Epithelial cell of proximal tubule (primary cell): ENCODE measurements around the gene CISD1. TPM values are rescaled to one million over a fixed set of nuclear protein-coding genes. Genes with fewer than 3 reads are reported as not detected.
A peak's percentile ranks its signal among the peaks of the same experiment; 100 is the strongest.
"Not testable (repeated sequence)": the region's sequence is repeated elsewhere in the genome, so short reads cannot be mapped to it uniquely, and the experiment has no call there.

ENCODE experiments used
- DNase-seq: peaks from one replicate; pipeline ENCODE4 v3.0.0-alpha.2; 2011; ENCODE audit warnings: low read depth
- H3K4me3 ChIP-seq: 2 replicates; pipeline ENCODE4 v1.5.1; 2011; ENCODE audit warnings: low read depth, mild to moderate bottlenecking, low read length
- total RNA-seq: library from RNA; depleted of rRNA; stranded (reverse); fragments of >200 nt; gene quantifications from 2 replicates; pipeline ENCODE4 v1.2.3, GENCODE V29; 2015
- TF ChIP-seq, protein P1 (sequence below): conservative IDR thresholded peaks from 2 replicates; pipeline ENCODE4 v1.5.1; 2012; ENCODE audit warnings: low read depth, mild to moderate bottlenecking, low read length

The CISD1 gene
- total RNA-seq: 53.8 and 66.4 TPM in 2 replicates

DNA sequence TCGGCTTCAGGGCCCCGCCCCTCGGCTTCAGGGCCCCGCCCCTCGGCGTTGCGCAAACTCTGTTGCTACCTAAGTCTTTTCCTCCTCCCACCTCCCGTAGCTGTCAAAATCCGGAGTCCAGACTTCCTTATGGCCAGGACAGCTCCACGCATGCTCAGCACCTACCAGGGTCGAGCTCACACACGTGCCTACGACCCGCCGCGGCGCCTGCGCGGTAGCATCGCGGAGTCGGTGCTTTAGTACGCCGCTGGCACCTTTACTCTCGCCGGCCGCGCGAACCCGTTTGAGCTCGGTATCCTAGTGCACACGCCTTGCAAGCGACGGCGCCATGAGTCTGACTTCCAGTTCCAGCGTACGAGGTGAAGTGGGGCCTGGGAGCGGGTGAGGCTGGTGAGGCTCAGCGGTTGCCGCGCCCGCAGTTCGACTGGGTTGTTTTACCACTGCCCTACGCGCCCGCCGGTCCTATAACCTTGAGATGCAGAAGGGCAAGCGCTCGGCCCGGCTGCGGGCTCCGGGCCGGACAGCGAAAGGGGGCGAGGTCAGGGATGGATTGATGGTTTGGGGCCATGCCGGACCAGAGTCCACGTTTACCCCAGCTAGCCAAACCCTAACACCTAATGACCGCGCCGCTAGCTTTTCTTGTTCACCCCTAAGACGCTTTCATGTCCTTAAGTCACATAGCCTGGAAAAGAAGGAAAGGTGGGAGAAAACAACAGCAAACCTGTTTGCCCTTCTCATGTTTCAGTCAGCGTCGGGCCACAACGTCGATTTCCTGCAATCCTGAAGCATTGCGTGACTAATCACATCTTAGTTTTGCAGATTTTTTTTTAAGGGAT is at the start of gene CISD1:
Gene CISD1 (plus strand): TSS at position 217 of the 836 bp plus-strand sequence. CDS start 112 bp downstream, at position 329.
- H3K4me3 ChIP-seq: peak within 1 kb of the TSS; percentile 65
- TF ChIP-seq, protein P1, sequence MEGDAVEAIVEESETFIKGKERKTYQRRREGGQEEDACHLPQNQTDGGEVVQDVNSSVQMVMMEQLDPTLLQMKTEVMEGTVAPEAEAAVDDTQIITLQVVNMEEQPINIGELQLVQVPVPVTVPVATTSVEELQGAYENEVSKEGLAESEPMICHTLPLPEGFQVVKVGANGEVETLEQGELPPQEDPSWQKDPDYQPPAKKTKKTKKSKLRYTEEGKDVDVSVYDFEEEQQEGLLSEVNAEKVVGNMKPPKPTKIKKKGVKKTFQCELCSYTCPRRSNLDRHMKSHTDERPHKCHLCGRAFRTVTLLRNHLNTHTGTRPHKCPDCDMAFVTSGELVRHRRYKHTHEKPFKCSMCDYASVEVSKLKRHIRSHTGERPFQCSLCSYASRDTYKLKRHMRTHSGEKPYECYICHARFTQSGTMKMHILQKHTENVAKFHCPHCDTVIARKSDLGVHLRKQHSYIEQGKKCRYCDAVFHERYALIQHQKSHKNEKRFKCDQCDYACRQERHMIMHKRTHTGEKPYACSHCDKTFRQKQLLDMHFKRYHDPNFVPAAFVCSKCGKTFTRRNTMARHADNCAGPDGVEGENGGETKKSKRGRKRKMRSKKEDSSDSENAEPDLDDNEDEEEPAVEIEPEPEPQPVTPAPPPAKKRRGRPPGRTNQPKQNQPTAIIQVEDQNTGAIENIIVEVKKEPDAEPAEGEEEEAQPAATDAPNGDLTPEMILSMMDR: no peak
- peak; percentile 96 for DNase-seq

GRCh38 chr10:58219875-58220274 is 49.1 kb upstream of the CISD1 start:
- TF ChIP-seq, protein P1: no peak
- H3K4me3 ChIP-seq: no peak overlapping the region
- DNase-seq: no peak

DNA sequence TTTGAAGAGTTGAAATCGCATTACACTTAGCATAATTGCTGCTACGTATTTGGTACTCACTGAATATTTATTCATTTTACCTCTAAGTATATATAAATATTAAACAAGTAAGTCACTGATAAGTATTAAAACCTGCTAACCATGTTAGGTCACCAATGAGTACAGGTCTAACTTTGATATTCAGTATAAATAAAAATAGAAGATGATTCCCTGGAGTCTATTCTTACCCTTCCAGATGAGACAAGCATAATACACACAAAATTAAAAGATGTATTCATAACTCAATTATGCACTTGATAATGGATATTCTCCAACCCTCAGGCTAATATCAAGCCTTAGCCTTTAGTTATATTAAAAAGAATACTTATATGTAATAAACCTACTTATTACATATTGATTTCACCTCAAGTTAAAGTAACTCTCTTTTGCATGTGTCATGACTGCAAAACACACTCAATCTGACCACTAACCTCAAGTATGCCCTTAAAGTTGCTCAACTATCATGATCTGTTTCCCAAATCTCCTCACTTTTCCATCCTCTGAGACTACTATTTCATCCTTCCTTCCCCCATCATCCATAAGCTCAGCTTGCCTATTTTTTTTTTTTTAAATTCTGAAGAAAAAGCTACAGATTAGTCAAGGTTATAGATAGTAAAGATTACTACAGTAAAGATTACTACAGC is 48.1 kb upstream of the CISD1 start:
- DNase-seq: no peak
- no peak overlapping the region for H3K4me3 ChIP-seq
- TF ChIP-seq, protein P1: no peak

- no peak for DNase-seq
- no peak overlapping the region for H3K4me3 ChIP-seq
- TF ChIP-seq, protein P1: no peak
Observed at GRCh38 chr10:58225654-58226053, 43.3 kb upstream of the CISD1 start.

DNA sequence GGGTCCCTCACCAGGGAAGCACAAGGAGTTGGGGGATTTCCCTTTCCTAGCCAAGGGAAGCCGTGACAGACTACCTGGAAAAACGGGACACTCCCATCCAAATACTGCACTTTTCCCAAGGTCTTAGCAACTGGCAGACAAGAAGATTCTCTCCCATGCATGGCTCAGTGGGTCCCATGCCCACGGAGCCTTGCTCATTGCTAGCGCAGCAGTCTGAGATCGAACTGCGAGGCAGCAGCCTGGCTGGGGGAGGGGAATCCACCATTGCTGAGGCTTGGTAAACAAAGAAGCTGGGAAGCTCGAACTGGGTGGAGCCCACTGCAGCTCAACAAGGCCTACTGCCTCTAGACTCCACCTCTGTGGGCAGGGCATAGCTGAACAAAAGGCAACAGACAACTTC is 39.1 kb upstream of the CISD1 start:
- H3K4me3 ChIP-seq, DNase-seq: not testable (repeated sequence)

DNA sequence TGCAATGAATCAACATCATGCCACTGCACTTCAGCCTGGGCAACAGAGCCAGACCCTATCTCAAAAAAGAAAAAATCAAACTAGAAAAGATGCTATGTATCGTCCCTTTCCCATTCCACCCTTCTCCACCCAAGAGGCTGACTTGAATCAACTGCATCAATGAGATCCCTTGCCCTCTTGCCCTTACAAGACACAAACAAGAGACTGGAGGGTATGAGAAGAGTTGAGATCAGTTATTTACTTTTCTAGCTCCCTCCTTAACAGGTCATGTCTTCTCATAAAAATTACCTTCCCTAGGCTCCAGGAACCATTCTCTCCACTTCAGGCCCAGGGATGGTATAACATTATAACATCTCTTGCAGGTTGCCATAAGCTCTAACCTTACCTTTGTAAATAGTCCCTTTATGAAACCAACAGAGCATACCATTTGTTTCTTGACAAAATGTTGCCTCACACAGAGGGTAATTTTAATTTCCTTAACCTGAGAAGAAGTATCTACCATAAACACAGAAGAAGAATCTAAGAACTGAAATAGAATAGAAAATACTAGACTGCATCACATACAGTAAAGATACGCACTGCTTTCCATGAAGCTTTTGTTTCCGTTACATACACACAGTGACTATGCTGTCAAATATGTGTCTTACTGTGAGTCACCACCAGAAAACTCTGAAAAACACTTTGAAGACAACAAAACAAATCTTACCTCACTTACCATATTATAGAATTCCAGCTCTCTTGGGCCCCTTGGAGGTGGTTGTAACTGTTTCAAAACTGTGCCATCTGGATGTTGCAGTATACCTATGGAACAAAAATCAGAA is 31.7 kb upstream of the CISD1 start:
- no peak overlapping the region for H3K4me3 ChIP-seq
- DNase-seq: peak; percentile 93

More for the DNA sequence above, 31.7 kb upstream of the CISD1 start:
- TF ChIP-seq, protein P1: no peak
